Natural killer cell (primary cell): ENCODE results near the gene SERP2. TPM values are rescaled to one million over a fixed set of nuclear protein-coding genes. Genes with fewer than 3 reads are reported as not detected.

Source experiments
- ATAC-seq, 3 donors: fragments of 150-1000 bp in 2 of 3; fragments of 200-7000 bp in 1 of 3; cut with Tn5 transposase; 1 replicate in 1 of 3; 2 replicates in 2 of 3; pipeline ENCODE4 v1.10.0; 2021; ENCODE audit warnings: mild to moderate bottlenecking in 2 of 3, moderate library complexity in 2 of 3
- DNase-seq, 2 donors: peaks; one replicate each; pipeline versions ENCODE4 v3.0.0 to v3.0.0-alpha.2; 2013 to 2021; ENCODE audit warnings: mixed read lengths in 1 of 2
- H3K27ac ChIP-seq: one replicate; pipeline ENCODE4 v1.5.1; 2013; ENCODE audit warnings: mild to moderate bottlenecking, low read length
- H3K27me3 ChIP-seq: one replicate; pipeline ENCODE4 v1.6.1; 2013; ENCODE audit warnings: low read length; ENCODE audit not compliant: control insufficient read depth, insufficient read depth
- H3K36me3 ChIP-seq: one replicate; pipeline ENCODE4 v1.6.1; 2013; ENCODE audit warnings: low read length; ENCODE audit not compliant: control insufficient read depth, insufficient read depth
- H3K4me1 ChIP-seq: one replicate; pipeline ENCODE4 v1.6.1; 2013; ENCODE audit warnings: low read length; ENCODE audit not compliant: control insufficient read depth, insufficient read depth
- H3K4me3 ChIP-seq: one replicate; pipeline ENCODE4 v1.5.1; 2013; ENCODE audit warnings: low read length
- H3K9me3 ChIP-seq: one replicate; pipeline ENCODE4 v1.6.1; 2013; ENCODE audit warnings: low read length; ENCODE audit not compliant: control insufficient read depth, insufficient read depth
- H3K27ac Mint-ChIP-seq, 2 donors: one replicate each; pipeline ENCODE4 v1.8.0; 2022; ENCODE audit warnings: mild to moderate bottlenecking in 2 of 2, mixed read lengths in 2 of 2, moderate library complexity in 1 of 2
- H3K27me3 Mint-ChIP-seq, 2 donors: one replicate each; pipeline ENCODE4 v1.8.0; 2022; ENCODE audit warnings: low read depth in 2 of 2, mixed read lengths in 2 of 2
- H3K36me3 Mint-ChIP-seq: one replicate; pipeline ENCODE4 v1.8.0; 2022; ENCODE audit warnings: mixed read lengths
- H3K4me1 Mint-ChIP-seq, 2 donors: one replicate each; pipeline ENCODE4 v1.8.0; 2022; ENCODE audit warnings: mixed read lengths in 2 of 2
- H3K4me3 Mint-ChIP-seq: one replicate; pipeline ENCODE4 v1.8.0; 2022; ENCODE audit warnings: mild to moderate bottlenecking, moderate library complexity, mixed read lengths
- H3K9me3 Mint-ChIP-seq, 2 donors: one replicate each; pipeline ENCODE4 v1.8.0; 2022; ENCODE audit warnings: mixed read lengths in 2 of 2
- CTCF ChIP-seq: fragments of 200-600 bp; IDR thresholded peaks from one replicate; pipeline ENCODE4 v1.8.0; 2022; ENCODE audit warnings: antibody characterized with exemption
- WGBS: methylation state at CpG from one replicate; pipeline ENCODE4 v1.1.7; 2013; ENCODE audit warnings: missing lambda C conversion rate; ENCODE audit not compliant: insufficient coverage; 5-methylcytosine and 5-hydroxymethylcytosine counted together
- intact Hi-C: fragments of 100-400 bp; cut with micrococcal nuclease; formaldehyde crosslinking; loops from one replicate; pipeline ENCODE4 v1.14.2; 2022
- total RNA-seq, 4 donors: library from RNA; stranded (reverse); fragments of 120-200 nt in 1 of 4; gene quantifications; one replicate each; pipeline versions ENCODE4 v1.2.3 to v1.2.4, GENCODE V29; 2013 to 2022

SERP2 gene
- total RNA-seq, 3 donors from 2014 or later (not counting 1 experiment from before 2014, with no cell fraction given) = 2.0 to 4.1 (median 3.2) TPM

DNA sequence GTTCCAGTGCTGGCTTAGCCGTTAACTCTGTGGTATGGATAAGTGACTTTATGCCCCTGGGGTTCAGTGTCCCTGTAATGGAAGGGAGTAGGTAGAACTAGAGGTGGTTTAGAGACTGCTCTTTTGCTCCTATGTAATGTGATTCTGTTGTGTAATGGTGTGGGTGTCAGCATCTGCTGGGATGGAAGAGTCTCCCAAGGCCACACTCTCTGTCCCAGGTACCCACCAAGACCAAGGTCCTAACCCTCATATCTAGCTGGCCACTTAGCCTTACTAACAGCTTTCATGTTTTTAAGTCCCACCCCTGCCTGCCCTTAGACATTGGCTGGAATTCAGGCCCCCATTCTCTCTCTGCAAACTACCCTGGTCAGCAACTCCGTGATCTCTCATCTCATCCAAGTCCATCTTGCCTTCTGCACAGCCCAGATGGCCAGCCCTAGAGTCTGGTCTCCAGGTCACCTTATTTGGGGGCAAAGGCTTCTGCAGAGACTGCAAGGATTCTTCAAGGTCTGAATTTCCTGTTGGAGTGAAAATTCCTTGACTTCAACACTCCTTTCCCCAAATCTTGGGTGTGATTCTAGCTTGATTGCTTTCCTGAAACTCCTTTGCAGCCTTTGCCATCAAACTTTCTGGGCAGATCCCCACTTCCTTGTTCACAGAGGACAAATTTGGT, 48.4 kb downstream of the SERP2 start:
- intact Hi-C loops = no loop called here
- Mint-ChIP-seq H3K4me3 (no peak overlapping the region), H3K9me3 (no peaks in the 10 kb centered on the region), H3K27ac (no peak overlapping the region), H3K36me3 (no peaks in the 10 kb centered on the region), H3K27me3 (peaks cover 18 to 23% of the 10 kb centered on the region in 2 donors), H3K4me1 (no peaks in the 10 kb centered on the region)
- WGBS = 88% methylated on average over 1 of the region's 2 CpGs
- ATAC-seq (no peak), DNase-seq (no peak)
- no peak for TF ChIP-seq CTCF
- no peak overlapping the region for H3K4me3 ChIP-seq
- no peaks in the 10 kb centered on the region for H3K9me3 ChIP-seq
- no peak overlapping the region for H3K27ac ChIP-seq
- no peaks in the 10 kb centered on the region for H3K4me1 ChIP-seq
- no peaks in the 10 kb centered on the region for H3K27me3 ChIP-seq
- H3K36me3 ChIP-seq = no peaks in the 10 kb centered on the region

DNA sequence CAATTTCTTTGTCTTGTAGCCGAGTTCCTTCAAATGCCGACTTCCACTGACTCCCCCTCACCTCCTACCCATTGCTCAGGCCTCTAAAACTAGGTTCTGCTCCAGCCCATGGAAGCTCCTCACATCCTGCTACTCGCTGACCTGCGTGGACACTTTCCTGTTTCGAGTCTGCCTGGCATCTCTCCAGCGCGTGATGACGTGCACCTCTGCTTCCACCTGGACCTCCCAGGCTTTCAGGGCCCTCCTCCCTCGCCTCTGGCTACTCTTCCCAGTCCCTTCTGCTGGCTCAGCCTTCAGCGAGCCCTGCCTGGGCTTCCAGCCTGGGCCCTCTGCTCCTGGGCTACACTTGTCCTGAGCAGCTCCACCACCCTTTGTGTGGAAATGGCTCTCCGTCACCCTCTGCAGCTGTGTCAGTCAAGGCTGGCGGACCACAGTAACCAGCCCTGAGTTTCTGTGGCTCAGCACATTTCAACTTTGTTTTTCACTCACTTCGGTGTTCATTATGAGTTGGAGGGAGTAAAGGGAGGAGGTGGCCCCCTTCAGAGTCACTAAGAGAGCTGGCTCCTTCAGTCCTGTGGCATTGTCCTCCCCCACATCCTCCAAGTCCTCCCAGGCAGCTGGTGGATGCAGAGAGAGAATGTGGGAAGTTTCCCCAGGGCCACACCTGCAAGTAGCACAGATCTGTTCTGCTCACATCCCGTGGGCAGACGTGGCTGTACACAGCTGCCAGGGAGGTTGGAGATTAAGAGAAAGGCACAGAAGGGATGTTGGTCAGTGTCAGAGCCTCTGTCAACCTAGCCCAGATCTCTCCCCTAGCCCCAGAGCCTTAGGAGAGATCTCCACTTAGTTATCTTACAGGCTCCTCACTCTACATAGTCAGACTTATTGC, 49.4 kb downstream of the SERP2 start:
- TF ChIP-seq CTCF = no peak
- no peak overlapping the region for H3K4me3 ChIP-seq
- intact Hi-C loops = no loop called here
- Mint-ChIP-seq H3K4me1 (no peaks in the 10 kb centered on the region), H3K27ac (no peak overlapping the region), H3K4me3 (no peak overlapping the region), H3K36me3 (no peaks in the 10 kb centered on the region), H3K9me3 (no peaks in the 10 kb centered on the region), H3K27me3 (peaks cover 18 to 23% of the 10 kb centered on the region in 2 donors)
- H3K4me1 ChIP-seq = no peaks in the 10 kb centered on the region
- H3K9me3 ChIP-seq = peaks cover 2% of the 10 kb centered on the region
- WGBS = 61% methylated on average over 14 of the region's 15 CpGs
- no peak for ATAC-seq
- no peak overlapping the region for H3K27ac ChIP-seq
- no peaks in the 10 kb centered on the region for H3K27me3 ChIP-seq
- DNase-seq = no peak
- H3K36me3 ChIP-seq = no peaks in the 10 kb centered on the region

DNA sequence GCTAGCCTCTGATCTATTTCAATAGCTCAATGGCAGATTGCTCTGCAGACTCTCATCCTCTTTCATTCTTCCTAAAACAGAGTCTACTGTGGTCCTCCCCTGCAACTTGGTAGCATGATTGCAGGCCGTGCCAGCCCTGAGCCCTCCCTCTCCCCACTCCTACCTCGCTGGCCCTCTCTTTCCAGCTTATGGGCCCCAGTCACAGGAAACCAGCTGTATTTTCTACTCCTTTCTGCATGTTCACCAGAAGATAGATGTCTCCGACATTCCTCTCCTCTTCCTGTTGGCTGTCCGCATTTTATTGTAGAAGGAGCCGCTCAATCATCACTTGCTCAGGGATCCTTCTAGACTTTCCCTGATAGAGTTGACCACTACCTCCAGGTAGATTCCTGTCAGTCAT, 50.2 kb downstream of the SERP2 start:
- H3K9me3 Mint-ChIP-seq = no peaks in the 10 kb centered on the region
- no peak overlapping the region for H3K4me3 Mint-ChIP-seq
- H3K9me3 ChIP-seq = peaks cover 2% of the 10 kb centered on the region
- no peaks in the 10 kb centered on the region for H3K4me1 Mint-ChIP-seq
- peaks cover 18 to 23% of the 10 kb centered on the region in 2 donors for H3K27me3 Mint-ChIP-seq
- H3K4me3 ChIP-seq = no peak overlapping the region
- no peaks in the 10 kb centered on the region for H3K36me3 ChIP-seq
- H3K36me3 Mint-ChIP-seq = no peaks in the 10 kb centered on the region
- no peak for DNase-seq
- WGBS = 91% methylated on average over 5 of the region's 5 CpGs
- TF ChIP-seq CTCF = no peak
- H3K4me1 ChIP-seq = no peaks in the 10 kb centered on the region
- H3K27ac Mint-ChIP-seq = no peak overlapping the region
- no peak for ATAC-seq
- no peaks in the 10 kb centered on the region for H3K27me3 ChIP-seq
- intact Hi-C loops = no loop called here
- no peak overlapping the region for H3K27ac ChIP-seq
